Effector memory CD4-positive, alpha-beta T cell (primary cell): Measurements from ENCODE around the gene PTPRE.

Experiments used
- DNase-seq, 3 donors: peaks; one replicate each; pipeline ENCODE4 v3.0.0-alpha.2; 2020
- H3K27ac ChIP-seq: 2 replicates; pipeline ENCODE4 v1.7.0; 2013; ENCODE audit warnings: mild to moderate bottlenecking, low read length, moderate library complexity; ENCODE audit not compliant: insufficient read depth, poor library complexity, severe bottlenecking
- H3K27me3 ChIP-seq: replicated peaks from 2 replicates; pipeline ENCODE4 v1.7.0; 2013; ENCODE audit warnings: mild to moderate bottlenecking, low read length; ENCODE audit not compliant: insufficient read depth, control insufficient read depth, poor library complexity, severe bottlenecking
- H3K36me3 ChIP-seq: 2 replicates; pipeline ENCODE4 v1.7.0; 2013; ENCODE audit warnings: mild to moderate bottlenecking, low read length, moderate library complexity; ENCODE audit not compliant: control insufficient read depth, insufficient read depth
- H3K4me1 ChIP-seq: 2 replicates; pipeline ENCODE4 v1.7.0; 2013; ENCODE audit warnings: low read length, mild to moderate bottlenecking; ENCODE audit not compliant: control insufficient read depth, insufficient read depth, poor library complexity, severe bottlenecking
- H3K4me3 ChIP-seq: 2 replicates; pipeline ENCODE4 v1.7.0; 2013; ENCODE audit warnings: low read length, low read depth, mild to moderate bottlenecking; ENCODE audit not compliant: insufficient read depth, poor library complexity, severe bottlenecking
- H3K9me3 ChIP-seq: 2 replicates; pipeline ENCODE4 v1.7.0; 2013; ENCODE audit warnings: mild to moderate bottlenecking, low read length, moderate library complexity; ENCODE audit not compliant: control insufficient read depth

The PTPRE gene

GRCh38 chr10:127976701-127977356, 69.9 kb downstream of the PTPRE start:
- peaks cover 5% of the 10 kb centered on the region for H3K9me3 ChIP-seq
- H3K36me3 ChIP-seq: no peaks in the 10 kb centered on the region
- no peak overlapping the region for H3K27ac ChIP-seq
- no peak for DNase-seq
- H3K4me1 ChIP-seq: no peaks in the 10 kb centered on the region
- no peaks in the 10 kb centered on the region for H3K27me3 ChIP-seq
- H3K4me3 ChIP-seq: no peak overlapping the region

GRCh38 chr10:127977357-127978009, 70.6 kb downstream of the PTPRE start:
- no peak for DNase-seq
- no peaks in the 10 kb centered on the region for H3K36me3 ChIP-seq
- H3K4me1 ChIP-seq: no peaks in the 10 kb centered on the region
- H3K4me3 ChIP-seq: no peak overlapping the region
- no peaks in the 10 kb centered on the region for H3K27me3 ChIP-seq
- peaks cover 5% of the 10 kb centered on the region for H3K9me3 ChIP-seq
- no peak overlapping the region for H3K27ac ChIP-seq

- Histone ChIP-seq H3K4me1 (no peaks in the 10 kb centered on the region), H3K27me3 (no peaks in the 10 kb centered on the region), H3K27ac (no peak overlapping the region), H3K36me3 (no peaks in the 10 kb centered on the region), H3K9me3 (peaks cover 5% of the 10 kb centered on the region), H3K4me3 (no peak overlapping the region)
- DNase-seq: no peak
Measured at GRCh38 chr10:127978481-127978880, 71.6 kb downstream of the PTPRE start.

DNA sequence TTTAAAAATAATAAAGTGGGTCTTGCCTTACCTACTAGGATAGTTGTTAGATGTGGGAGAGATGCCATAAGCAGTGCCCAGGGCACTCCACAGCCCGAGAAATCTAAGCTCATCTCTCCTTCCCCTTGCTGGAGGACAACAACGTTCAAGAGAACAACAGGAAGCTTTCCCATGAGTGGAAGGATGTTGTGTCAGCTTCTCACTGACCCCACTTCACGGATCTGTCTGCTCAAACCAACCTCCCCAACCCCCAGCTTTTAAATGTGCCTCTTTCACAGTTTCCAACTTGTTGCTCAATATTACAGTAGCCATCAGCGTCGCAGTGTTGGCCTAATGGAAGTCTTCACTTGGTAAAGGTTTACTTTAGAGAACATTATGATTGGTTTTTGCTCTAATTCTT, 72.1 kb downstream of the PTPRE start:
- H3K9me3 ChIP-seq: peaks cover 5% of the 10 kb centered on the region
- no peaks in the 10 kb centered on the region for H3K27me3 ChIP-seq
- H3K4me1 ChIP-seq: no peaks in the 10 kb centered on the region
- no peaks in the 10 kb centered on the region for H3K36me3 ChIP-seq
- no peak for DNase-seq
- no peak overlapping the region for H3K27ac ChIP-seq
- H3K4me3 ChIP-seq: no peak overlapping the region

- H3K4me1 ChIP-seq: no peaks in the 10 kb centered on the region
- H3K27me3 ChIP-seq: no peaks in the 10 kb centered on the region
- no peak overlapping the region for H3K4me3 ChIP-seq
- DNase-seq: no peak
- H3K36me3 ChIP-seq: no peaks in the 10 kb centered on the region
- H3K27ac ChIP-seq: no peak overlapping the region
- H3K9me3 ChIP-seq: peaks cover 5% of the 10 kb centered on the region
Measured at GRCh38 chr10:127979566-127979965, 72.7 kb downstream of the PTPRE start.

DNA sequence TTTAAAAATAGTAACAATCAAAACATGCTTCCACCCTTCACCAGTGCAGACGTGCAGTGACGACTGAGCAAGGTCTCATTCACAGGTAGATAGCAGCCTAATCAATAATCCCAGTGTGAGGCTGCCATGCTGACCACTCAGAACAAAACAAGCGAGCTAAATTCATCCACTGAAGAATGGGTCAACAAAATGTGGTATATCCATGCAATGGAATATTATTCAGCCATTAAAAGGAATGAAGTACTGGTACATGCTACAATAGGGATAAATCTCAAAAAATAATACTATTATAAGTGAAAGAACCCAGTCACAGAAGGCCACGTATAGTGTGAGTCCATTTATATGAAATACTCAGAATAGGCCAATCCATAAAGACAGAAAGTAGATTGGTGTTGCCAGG, 74.0 kb downstream of the PTPRE start:
- H3K9me3 ChIP-seq: peaks cover 5% of the 10 kb centered on the region
- no peaks in the 10 kb centered on the region for H3K27me3 ChIP-seq
- H3K4me3 ChIP-seq: no peak overlapping the region
- DNase-seq: no peak
- no peak overlapping the region for H3K27ac ChIP-seq
- no peaks in the 10 kb centered on the region for H3K4me1 ChIP-seq
- H3K36me3 ChIP-seq: no peaks in the 10 kb centered on the region

DNA sequence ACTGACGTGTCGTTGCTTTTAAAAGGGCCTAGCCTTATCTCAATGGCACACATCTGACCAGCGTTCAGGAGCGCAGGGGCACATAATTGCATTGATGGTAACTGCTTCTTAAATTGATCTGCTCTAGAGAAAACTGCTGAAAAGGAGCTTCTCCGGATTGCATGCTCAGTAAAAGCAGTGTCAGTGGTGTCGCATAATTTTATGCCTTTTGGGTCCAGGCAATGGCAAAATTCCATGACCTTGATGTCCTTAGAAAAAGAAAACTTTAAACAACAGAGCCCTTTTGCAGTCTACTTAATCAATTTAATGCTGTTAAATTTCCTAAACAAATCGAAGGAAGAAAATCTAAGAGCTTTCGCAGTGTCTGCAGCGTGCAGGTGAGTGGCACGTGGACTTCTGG, 75.7 kb downstream of the PTPRE start:
- no peaks in the 10 kb centered on the region for H3K27me3 ChIP-seq
- H3K4me3 ChIP-seq: no peak overlapping the region
- peaks cover 5% of the 10 kb centered on the region for H3K9me3 ChIP-seq
- no peaks in the 10 kb centered on the region for H3K4me1 ChIP-seq
- no peaks in the 10 kb centered on the region for H3K36me3 ChIP-seq
- no peak for DNase-seq
- no peak overlapping the region for H3K27ac ChIP-seq

GRCh38 chr10:127983344-127984100, 76.6 kb downstream of the PTPRE start:
- DNase-seq: no peak
- Histone ChIP-seq H3K9me3 (peaks cover 5% of the 10 kb centered on the region), H3K36me3 (no peaks in the 10 kb centered on the region), H3K27ac (no peak overlapping the region), H3K4me1 (no peaks in the 10 kb centered on the region), H3K4me3 (no peak overlapping the region), H3K27me3 (no peaks in the 10 kb centered on the region)

DNA sequence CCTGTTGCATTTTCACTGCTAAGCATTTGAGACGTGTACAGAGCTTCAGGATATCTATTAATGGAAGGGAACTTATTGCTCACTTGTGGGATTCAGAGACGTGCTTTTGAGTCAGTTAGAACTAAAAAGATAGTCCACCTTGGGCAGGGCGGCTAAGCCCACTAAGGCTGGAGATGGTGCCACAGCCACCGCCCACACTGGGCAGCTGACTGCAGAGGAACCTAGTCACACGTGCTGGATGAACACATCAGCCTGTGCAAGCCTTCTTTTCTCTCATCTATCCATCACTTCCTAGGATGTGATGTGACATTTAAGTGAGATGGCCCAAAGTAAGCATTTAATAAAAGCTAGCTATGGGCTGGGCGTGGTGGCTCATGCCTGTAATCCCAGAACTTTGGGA, 78.0 kb downstream of the PTPRE start:
- Histone ChIP-seq H3K36me3 (no peaks in the 10 kb centered on the region), H3K27me3 (no peaks in the 10 kb centered on the region), H3K9me3 (no peaks in the 10 kb centered on the region), H3K4me3 (no peak overlapping the region), H3K27ac (no peak overlapping the region), H3K4me1 (no peaks in the 10 kb centered on the region)
- DNase-seq: no peak
